Measurements from ENCODE around the gene CCL19. TPM values are rescaled to one million over a fixed set of nuclear protein-coding genes. Genes with fewer than 3 reads are reported as not detected.

The CCL19 gene
- total RNA-seq, 6 experiments from 2014 or later = not detected

- Mint-ChIP-seq H3K4me3 (no peak overlapping the region), H3K27me3 (ENCODE audit: insufficient read depth) (no peaks in the 10 kb centered on the region), H3K4me1 (ENCODE audit: low read depth) (no peaks in the 10 kb centered on the region), H3K27ac (no peak overlapping the region), H3K36me3 (ENCODE audit: low read depth) (peaks cover 4% of the 10 kb centered on the region; the same call in 1 of the 2 replicates), H3K9me3 (no peaks in the 10 kb centered on the region)
- TF ChIP-seq CTCF (IDR thresholded peaks at IDR 0.05) = peak; percentile 80
- DNase-seq = peak; percentile 51
Measured at GRCh38 chr9:34675048-34675714, 15.9 kb downstream of the CCL19 start.

GRCh38 chr9:34674440-34674839, 16.6 kb downstream of the CCL19 start:
- H3K9me3 Mint-ChIP-seq = peaks cover 3% of the 10 kb centered on the region
- H3K4me1 Mint-ChIP-seq (ENCODE audit: low read depth) = no peaks in the 10 kb centered on the region
- no peak overlapping the region for H3K4me3 Mint-ChIP-seq
- DNase-seq = no peak
- no peak for TF ChIP-seq CTCF (IDR thresholded peaks at IDR 0.05)
- H3K27ac Mint-ChIP-seq = no peak overlapping the region
- H3K36me3 Mint-ChIP-seq (ENCODE audit: low read depth) = peaks cover 9% of the 10 kb centered on the region
- no peaks in the 10 kb centered on the region for H3K27me3 Mint-ChIP-seq (ENCODE audit: insufficient read depth)

GRCh38 chr9:34671307-34671706, 19.8 kb downstream of the CCL19 start:
- no peak overlapping the region for H3K4me3 Mint-ChIP-seq
- DNase-seq = no peak
- peaks cover 2% of the 10 kb centered on the region; the same call in 1 of the 2 replicates for H3K27me3 Mint-ChIP-seq (ENCODE audit: insufficient read depth)
- peaks cover 7% of the 10 kb centered on the region for H3K9me3 Mint-ChIP-seq
- TF ChIP-seq CTCF (IDR thresholded peaks at IDR 0.05) = no peak
- H3K36me3 Mint-ChIP-seq (ENCODE audit: low read depth) = peaks cover 29% of the 10 kb centered on the region
- H3K27ac Mint-ChIP-seq = no peak overlapping the region
- H3K4me1 Mint-ChIP-seq (ENCODE audit: low read depth) = peaks cover 14% of the 10 kb centered on the region

GRCh38 chr9:34669809-34670562, 21.1 kb downstream of the CCL19 start:
- Mint-ChIP-seq H3K27me3 (ENCODE audit: insufficient read depth) (peaks cover 2% of the 10 kb centered on the region; the same call in 1 of the 2 replicates), H3K4me1 (ENCODE audit: low read depth) (peaks cover 20% of the 10 kb centered on the region), H3K27ac (no peak overlapping the region), H3K9me3 (peaks cover 7% of the 10 kb centered on the region), H3K36me3 (ENCODE audit: low read depth) (peaks cover 29% of the 10 kb centered on the region), H3K4me3 (no peak overlapping the region)
- no peak for TF ChIP-seq CTCF (IDR thresholded peaks at IDR 0.05)
- DNase-seq = no peak

GRCh38 chr9:34665381-34666250, 25.5 kb downstream of the CCL19 start:
- no peak; the same call in 1 of the 2 replicates for TF ChIP-seq CTCF (IDR thresholded peaks at IDR 0.05)
- peak overlapping the region; percentile 96 for H3K4me3 Mint-ChIP-seq
- peaks cover 31% of the 10 kb centered on the region for H3K4me1 Mint-ChIP-seq (ENCODE audit: low read depth)
- H3K36me3 Mint-ChIP-seq (ENCODE audit: low read depth) = peaks cover 29% of the 10 kb centered on the region
- H3K27me3 Mint-ChIP-seq (ENCODE audit: insufficient read depth) = peaks cover 3% of the 10 kb centered on the region
- peak overlapping the region; percentile 97 for H3K27ac Mint-ChIP-seq
- DNase-seq = peak; percentile 89
- H3K9me3 Mint-ChIP-seq = peaks cover 7% of the 10 kb centered on the region
